Gastrocnemius medialis (tissue), 4 donors: ENCODE data around the gene SPATA32. TPM values are rescaled to one million over a fixed set of nuclear protein-coding genes. Genes with fewer than 3 reads are reported as not detected.
"Not testable (repeated sequence)": the region's sequence is repeated elsewhere in the genome, so short reads cannot be mapped to it uniquely, and the experiment has no call there.

Experiments used
- ATAC-seq, 2 donors: fragments of 150-250 bp; one replicate each; pipeline ENCODE4 v1.9.1; 2016
- DNase-seq, 2 donors: peaks; one replicate each; pipeline ENCODE4 v3.0.0-alpha.2; 2019
- H3K27ac ChIP-seq, 4 donors: fragments of 200-600 bp; sonication (generic); 1 replicate in 1 of 4; 2 replicates in 3 of 4; pipeline ENCODE4 v1.5.1; 2016 to 2018; ENCODE audit warnings: mild to moderate bottlenecking in 2 of 4, moderate library complexity in 1 of 4
- H3K27me3 ChIP-seq, 3 donors: fragments of 200-600 bp; sonication (generic) in 2 of 3; 1 replicate in 1 of 3; 2 replicates in 2 of 3; pipeline versions ENCODE4 v1.5.1 to v1.6.0; 2016 to 2019; ENCODE audit warnings: mild to moderate bottlenecking in 1 of 3, moderate library complexity in 1 of 3
- H3K36me3 ChIP-seq, 2 donors: fragments of 200-600 bp; sonication (generic) in 1 of 2; one replicate each; pipeline ENCODE4 v1.5.1; 2017 to 2018
- H3K4me1 ChIP-seq, 2 donors: fragments of 200-600 bp; sonication (generic) in 1 of 2; one replicate each; pipeline ENCODE4 v1.5.1; 2016 to 2017; ENCODE audit warnings: mild to moderate bottlenecking in 2 of 2
- H3K4me3 ChIP-seq, 4 donors: fragments of 200-600 bp; sonication (generic) in 3 of 4; 1 replicate in 1 of 4; 2 replicates in 3 of 4; pipeline ENCODE4 v1.5.1; 2016 to 2019; ENCODE audit warnings: mild to moderate bottlenecking in 2 of 4
- H3K9me3 ChIP-seq, 3 donors: fragments of 200-600 bp; sonication (generic) in 2 of 3; 1 replicate in 1 of 3; 2 replicates in 2 of 3; pipeline ENCODE4 v1.5.1; 2016 to 2019
- POLR2A ChIP-seq, 2 donors: fragments of 450-650 bp; IDR thresholded peaks; one replicate each; pipeline ENCODE4 v1.6.1; 2017; ENCODE audit warnings: antibody characterized with exemption in 2 of 2, mild to moderate bottlenecking in 2 of 2, moderate library complexity in 2 of 2
- in situ Hi-C, 4 donors: fragments of 200-750 bp; cut with MboI; loops; one replicate each; pipeline versions ENCODE4 v1.15.0 to v1.8.0; 2017; ENCODE audit warnings: low sequenced_read_pairs in 4 of 4
- intact Hi-C: fragments of 100-400 bp; cut with DNase I; formaldehyde crosslinking; loops from one replicate; pipeline ENCODE4 v1.15.1; 2023; ENCODE audit warnings: low total_unique reads
- total RNA-seq, 4 donors: library from RNA; depleted of rRNA; stranded (reverse); fragments of >200 nt; gene quantifications; one replicate each; pipeline versions ENCODE4 v1.1.0 to v1.2.3, GENCODE V29; 2016
- TF ChIP-seq, protein P1 (sequence below), 5 experiments: fragments of 450-650 bp in 3 of 5; fragments of 200-600 bp in 2 of 5; sonication (generic) in 2 of 5; IDR thresholded peaks in 4 of 5; conservative IDR thresholded peaks in 1 of 5; 1 replicate in 4 of 5; 2 replicates in 1 of 5; pipeline ENCODE4 v1.5.1; 2016 to 2019; ENCODE audit warnings: antibody characterized with exemption in 5 of 5, mild to moderate bottlenecking in 3 of 5, moderate library complexity in 3 of 5

The SPATA32 gene
- total RNA-seq, 4 donors from 2014 or later: not detected

DNA sequence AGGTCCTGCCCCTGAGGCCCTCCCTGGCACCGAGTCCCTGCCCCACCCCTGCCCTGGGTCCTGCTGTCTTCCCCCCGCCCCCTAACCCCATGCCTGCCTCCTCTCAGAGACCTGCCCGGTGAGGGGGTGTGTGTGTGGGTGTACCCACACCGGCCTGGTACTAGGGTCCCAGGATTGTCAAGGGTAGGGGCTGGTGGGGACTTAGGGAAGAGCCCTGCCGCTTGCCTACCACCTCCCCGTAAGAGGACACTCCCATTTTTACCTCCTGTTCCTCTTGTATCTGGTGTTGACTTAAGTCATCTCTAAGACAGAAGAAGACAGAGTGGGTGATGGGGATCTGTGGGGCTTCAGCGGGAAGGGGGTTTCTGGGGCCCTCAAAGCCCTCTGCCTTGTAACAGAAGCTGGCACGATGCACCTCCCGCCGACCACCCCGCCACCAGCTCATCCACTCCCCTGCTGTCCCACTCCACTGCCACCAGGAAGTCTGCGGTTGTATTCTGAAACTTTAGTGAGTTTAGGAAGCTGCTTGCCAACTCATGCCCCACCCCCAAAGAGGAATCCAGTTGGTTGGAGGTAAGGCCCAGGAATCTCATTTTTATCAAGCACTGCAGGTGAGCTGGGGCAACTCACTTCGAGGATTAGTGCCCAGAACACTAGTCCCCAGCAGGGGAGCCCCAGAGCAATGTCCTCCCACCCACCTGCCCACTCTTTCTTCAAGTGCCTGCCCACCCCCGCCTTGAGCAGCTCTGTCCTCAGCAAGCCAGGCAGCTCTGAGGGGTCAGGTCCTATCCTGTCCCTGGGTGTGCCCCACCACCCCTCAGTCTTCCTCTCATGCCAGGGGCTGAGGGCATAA, 5.6 kb downstream of the SPATA32 start:
- in situ Hi-C loops: no loop called here
- ATAC-seq: no peak
- H3K4me3 ChIP-seq: no peak overlapping the region
- peaks cover 13 to 14% of the 10 kb centered on the region in 2 donors for H3K4me1 ChIP-seq
- no peak for TF ChIP-seq POLR2A (IDR thresholded peaks at IDR 0.05)
- TF ChIP-seq, protein P1, sequence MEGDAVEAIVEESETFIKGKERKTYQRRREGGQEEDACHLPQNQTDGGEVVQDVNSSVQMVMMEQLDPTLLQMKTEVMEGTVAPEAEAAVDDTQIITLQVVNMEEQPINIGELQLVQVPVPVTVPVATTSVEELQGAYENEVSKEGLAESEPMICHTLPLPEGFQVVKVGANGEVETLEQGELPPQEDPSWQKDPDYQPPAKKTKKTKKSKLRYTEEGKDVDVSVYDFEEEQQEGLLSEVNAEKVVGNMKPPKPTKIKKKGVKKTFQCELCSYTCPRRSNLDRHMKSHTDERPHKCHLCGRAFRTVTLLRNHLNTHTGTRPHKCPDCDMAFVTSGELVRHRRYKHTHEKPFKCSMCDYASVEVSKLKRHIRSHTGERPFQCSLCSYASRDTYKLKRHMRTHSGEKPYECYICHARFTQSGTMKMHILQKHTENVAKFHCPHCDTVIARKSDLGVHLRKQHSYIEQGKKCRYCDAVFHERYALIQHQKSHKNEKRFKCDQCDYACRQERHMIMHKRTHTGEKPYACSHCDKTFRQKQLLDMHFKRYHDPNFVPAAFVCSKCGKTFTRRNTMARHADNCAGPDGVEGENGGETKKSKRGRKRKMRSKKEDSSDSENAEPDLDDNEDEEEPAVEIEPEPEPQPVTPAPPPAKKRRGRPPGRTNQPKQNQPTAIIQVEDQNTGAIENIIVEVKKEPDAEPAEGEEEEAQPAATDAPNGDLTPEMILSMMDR (IDR thresholded peaks at IDR 0.05 in 4 of 5, conservative IDR thresholded peaks at IDR 0.05 in 1 of 5): no peak
- H3K27ac ChIP-seq: no peak overlapping the region
- no peaks in the 10 kb centered on the region for H3K36me3 ChIP-seq
- intact Hi-C loops: no loop called here
- no peaks in the 10 kb centered on the region for H3K27me3 ChIP-seq
- no peaks in the 10 kb centered on the region for H3K9me3 ChIP-seq
- no peak for DNase-seq

DNA sequence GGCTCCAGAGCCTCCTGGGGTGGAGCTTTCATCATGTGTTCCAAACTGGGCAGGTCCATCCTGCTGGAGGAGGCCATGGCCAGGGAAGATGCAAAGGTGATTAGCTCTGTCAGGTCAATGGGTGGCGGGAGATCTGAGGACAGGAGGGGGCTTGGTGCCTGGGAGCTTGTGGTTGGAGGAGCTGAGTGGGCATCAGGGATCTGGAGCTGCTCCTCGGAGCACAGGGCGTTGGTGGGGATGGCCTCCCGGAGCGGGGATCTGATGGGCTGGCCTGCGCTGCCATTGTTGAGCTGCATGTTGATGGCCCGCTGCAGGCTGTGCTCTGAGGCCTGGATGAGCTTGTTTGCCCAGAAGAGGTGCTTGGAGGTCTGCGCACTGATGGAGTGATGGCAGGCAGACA, 6.5 kb downstream of the SPATA32 start:
- DNase-seq (no peak), ATAC-seq (no peak)
- Histone ChIP-seq H3K27ac (no peak overlapping the region), H3K9me3 (no peaks in the 10 kb centered on the region), H3K27me3 (no peaks in the 10 kb centered on the region), H3K4me3 (no peak overlapping the region), H3K36me3 (no peaks in the 10 kb centered on the region), H3K4me1 (peaks cover 5 to 6% of the 10 kb centered on the region in 2 donors)
- no peak for TF ChIP-seq POLR2A (IDR thresholded peaks at IDR 0.05)
- TF ChIP-seq, protein P1 (IDR thresholded peaks at IDR 0.05 in 4 of 5, conservative IDR thresholded peaks at IDR 0.05 in 1 of 5): no peak
- intact Hi-C loops (no loop called here), in situ Hi-C loops (no loop called here)

DNA sequence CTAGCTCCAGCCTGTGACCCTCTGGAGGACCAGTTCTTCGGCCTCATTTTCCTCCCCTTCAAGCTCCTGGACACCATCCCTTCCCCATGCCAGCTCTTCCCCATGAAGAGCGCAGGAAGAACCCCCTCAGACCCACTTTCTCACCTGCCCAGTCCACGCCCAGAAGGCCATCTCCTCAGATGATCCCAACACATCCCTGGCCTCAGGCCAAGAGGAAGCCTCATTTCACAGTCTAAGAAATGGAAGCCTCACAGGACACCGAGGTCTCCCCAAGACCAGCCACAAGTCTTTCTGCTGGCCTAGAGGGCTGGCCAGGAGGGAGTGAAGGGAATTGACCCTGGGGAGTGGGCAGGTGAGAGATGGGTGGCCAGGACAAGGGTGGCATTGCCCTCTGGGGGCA, 8.0 kb downstream of the SPATA32 start:
- Histone ChIP-seq H3K27ac (no peak overlapping the region), H3K36me3 (no peaks in the 10 kb centered on the region), H3K9me3 (no peaks in the 10 kb centered on the region), H3K4me3 (no peak overlapping the region), H3K4me1 (no peaks in the 10 kb centered on the region), H3K27me3 (no peaks in the 10 kb centered on the region)
- no peak for TF ChIP-seq POLR2A (IDR thresholded peaks at IDR 0.05)
- TF ChIP-seq, protein P1 (IDR thresholded peaks at IDR 0.05 in 4 of 5, conservative IDR thresholded peaks at IDR 0.05 in 1 of 5): no peak
- in situ Hi-C loops (no loop called here), intact Hi-C loops (no loop called here)
- no peak for DNase-seq
- ATAC-seq: no peak

DNA sequence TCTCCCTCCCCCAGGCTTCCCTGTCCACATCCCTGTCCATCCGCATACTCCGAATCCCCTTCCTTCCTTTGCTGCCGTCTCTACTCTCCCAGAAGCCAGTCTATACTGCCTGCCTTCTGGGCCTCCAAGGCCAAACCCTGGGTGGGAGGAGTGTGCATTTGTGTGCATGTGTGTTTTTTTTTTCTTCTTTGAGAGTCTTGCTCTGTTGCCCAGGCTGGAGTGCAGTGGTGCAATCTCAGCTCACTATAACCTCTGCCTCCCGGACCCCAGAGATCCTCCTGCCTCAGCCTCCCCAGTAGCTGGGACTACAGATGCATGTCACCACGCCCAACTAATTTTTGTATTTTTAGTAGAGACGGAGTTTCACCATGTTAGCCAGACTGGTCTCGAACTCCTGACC, 8.7 kb downstream of the SPATA32 start:
- intact Hi-C loops, DNase-seq, H3K4me3 ChIP-seq, H3K4me1 ChIP-seq, in situ Hi-C loops, H3K27me3 ChIP-seq, ATAC-seq, H3K27ac ChIP-seq, H3K9me3 ChIP-seq, H3K36me3 ChIP-seq: not testable (repeated sequence)

DNA sequence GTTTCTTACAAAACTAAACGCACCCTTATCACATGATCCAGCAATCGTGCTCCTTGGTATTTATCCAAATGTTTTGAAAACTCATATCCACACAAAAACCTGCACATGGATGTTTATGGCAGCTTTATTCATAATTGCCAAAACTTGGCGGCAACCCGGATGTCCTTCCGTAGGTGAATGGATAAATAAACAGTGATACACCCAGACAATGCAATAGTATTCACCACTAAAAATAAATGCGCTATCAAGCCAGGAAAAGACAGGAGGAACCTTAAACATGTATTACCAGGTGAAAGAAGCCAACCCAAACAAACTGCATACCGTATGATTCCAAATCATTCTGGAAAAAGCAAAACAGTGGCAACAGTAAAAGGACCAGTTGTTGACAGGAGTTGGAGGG, 10.0 kb downstream of the SPATA32 start:
- no peak overlapping the region for H3K4me3 ChIP-seq
- TF ChIP-seq POLR2A (IDR thresholded peaks at IDR 0.05): no peak
- TF ChIP-seq, protein P1 (IDR thresholded peaks at IDR 0.05 in 4 of 5, conservative IDR thresholded peaks at IDR 0.05 in 1 of 5): no peak
- no peaks in the 10 kb centered on the region for H3K9me3 ChIP-seq
- H3K4me1 ChIP-seq: peaks cover 4 to 7% of the 10 kb centered on the region in 2 donors
- intact Hi-C loops (no loop called here), in situ Hi-C loops (no loop called here)
- no peaks in the 10 kb centered on the region for H3K36me3 ChIP-seq
- ATAC-seq (no peak), DNase-seq (no peak)
- H3K27ac ChIP-seq: no peak overlapping the region
- H3K27me3 ChIP-seq: peaks cover 0 to 6% (median 0%) of the 10 kb centered on the region in 3 donors
